A549 (cell line): ENCODE data around the gene FUCA1.

Experiments used
- CHD2 ChIP-seq: fragments of 150-350 bp; IDR thresholded peaks from 2 replicates; pipeline ENCODE4 v1.6.1; 2014; ENCODE audit warnings: low read length; ENCODE audit not compliant: partially characterized antibody
- CTCF ChIP-seq: fragments of >200 bp; sonication (Bioruptor Twin); formaldehyde crosslinking; IDR thresholded peaks from 3 replicates; pipeline ENCODE4 v1.5.1; 2016
- FOSL2 ChIP-seq, 2 experiments: fragments of 450-650 bp in 1 of 2; fragments of >200 bp in 1 of 2; sonication (Bioruptor Twin) in 1 of 2; formaldehyde crosslinking; IDR thresholded peaks; 2 replicates each; pipeline versions ENCODE4 v1.5.0 to v1.6.1; 2016 to 2020; ENCODE audit warnings: mild to moderate bottlenecking in 1 of 2, moderate library complexity in 1 of 2
- FOXS1 ChIP-seq: fragments of 250-450 bp; sonication (Bioruptor Pico); IDR thresholded peaks from 2 replicates; pipeline ENCODE4 v1.5.0; 2020; ENCODE audit warnings: mild to moderate bottlenecking, moderate library complexity
- MAZ ChIP-seq: fragments of 150-350 bp; IDR thresholded peaks from 2 replicates; pipeline ENCODE4 v1.6.1; 2014; ENCODE audit warnings: antibody characterized with exemption, low read depth, low read length, borderline replicate concordance
- MYC ChIP-seq: IDR thresholded peaks from 2 replicates; pipeline ENCODE4 v1.6.1; 2012; ENCODE audit warnings: mild to moderate bottlenecking, inconsistent platforms, low read length, improper control_type of control experiment, borderline replicate concordance
- NFE2L2 ChIP-seq: fragments of 150-350 bp; conservative IDR thresholded peaks from 2 replicates; pipeline ENCODE4 v1.6.1; 2014; ENCODE audit warnings: low read length
- POLR2A ChIP-seq: IDR thresholded peaks from 2 replicates; pipeline ENCODE4 v1.6.1; 2012; ENCODE audit warnings: mild to moderate bottlenecking, low read length
- POLR2AphosphoS2 ChIP-seq: conservative IDR thresholded peaks from 2 replicates; pipeline ENCODE4 v1.6.1; 2012; ENCODE audit warnings: low read length, improper control_type of control experiment, inconsistent platforms
- RAD21 ChIP-seq, 2 experiments: fragments of >200 bp in 1 of 2; sonication (Bioruptor Twin) in 1 of 2; formaldehyde crosslinking in 1 of 2; IDR thresholded peaks in 1 of 2; conservative IDR thresholded peaks in 1 of 2; 2 replicates in 1 of 2; 3 replicates in 1 of 2; pipeline ENCODE4 v1.6.1; 2012 to 2018; ENCODE audit warnings: inconsistent platforms in 1 of 2
- RFX5 ChIP-seq: fragments of 450-650 bp; IDR thresholded peaks from 2 replicates; pipeline ENCODE4 v1.7.1; 2014; ENCODE audit warnings: antibody characterized with exemption, mild to moderate bottlenecking, moderate library complexity
- TF ChIP-seq, protein P1 (sequence below): IDR thresholded peaks from 2 replicates; pipeline ENCODE4 v1.6.1; 2012
- TF ChIP-seq, protein P2 (sequence below): fragments of 450-650 bp; IDR thresholded peaks from 2 replicates; pipeline ENCODE4 v1.6.1; 2014; ENCODE audit warnings: antibody characterized with exemption

DNA sequence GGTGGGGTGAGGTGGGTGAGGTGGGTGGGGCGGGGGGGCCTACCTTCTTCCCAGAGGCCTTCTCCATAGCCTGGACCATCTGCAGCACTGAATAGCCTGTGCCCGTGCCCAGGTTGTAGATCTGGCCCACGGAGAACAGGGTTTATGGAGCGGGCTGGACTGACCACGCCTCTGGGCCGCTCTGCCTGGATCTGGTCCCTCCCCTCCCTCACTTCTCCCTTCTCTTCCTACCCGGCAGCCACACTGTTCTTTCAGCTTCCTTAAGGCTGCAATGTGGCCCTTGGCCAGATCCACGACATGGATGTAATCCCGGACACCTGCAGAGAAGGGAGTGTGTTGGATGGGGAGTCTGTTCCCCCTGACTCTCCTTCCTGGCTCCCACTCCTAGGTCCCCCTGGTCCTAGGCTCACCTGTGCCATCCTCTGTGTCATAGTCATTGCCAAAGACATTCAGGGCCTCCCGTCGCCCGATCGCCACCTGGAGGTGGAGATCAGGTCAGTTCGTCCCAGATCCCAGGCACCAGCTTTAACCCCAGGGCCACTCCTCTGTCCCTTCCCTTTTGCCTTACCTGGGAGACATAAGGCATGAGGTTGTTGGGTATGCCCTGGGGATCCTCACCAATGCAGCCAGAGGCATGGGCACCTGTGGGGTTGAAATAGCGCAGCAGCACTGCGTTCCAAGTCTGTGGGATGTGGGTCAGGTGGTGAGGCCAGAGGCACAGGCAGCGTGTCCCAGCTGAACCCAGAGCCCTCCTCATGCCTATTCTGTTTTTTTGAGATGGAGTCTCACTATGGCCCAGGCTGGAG, 71.4 kb downstream of the FUCA1 start:
- TF ChIP-seq CTCF (0 out of 3 replicates have a peak, but pooled peaks have one; percentile 15), NFE2L2 (no peak), RFX5 (no peak), CHD2 (no peak), RAD21 (conservative IDR thresholded peaks at IDR 0.05 in 1 of 2, IDR thresholded peaks at IDR 0.05 in 1 of 2) (0 out of 5 replicates have a peak, but pooled peaks of 1 of the 2 experiments have one; percentile 9), FOSL2 (IDR thresholded peaks at IDR 0.05) (no peak), FOSL2 (CRISPR knock-in tag; IDR thresholded peaks at IDR 0.05) (no peak), MYC (no peak), POLR2A (no peak), MAZ (no peak), FOXS1 (CRISPR knock-in tag) (no peak), POLR2AphosphoS2 (no peak)
- TF ChIP-seq, protein P1, sequence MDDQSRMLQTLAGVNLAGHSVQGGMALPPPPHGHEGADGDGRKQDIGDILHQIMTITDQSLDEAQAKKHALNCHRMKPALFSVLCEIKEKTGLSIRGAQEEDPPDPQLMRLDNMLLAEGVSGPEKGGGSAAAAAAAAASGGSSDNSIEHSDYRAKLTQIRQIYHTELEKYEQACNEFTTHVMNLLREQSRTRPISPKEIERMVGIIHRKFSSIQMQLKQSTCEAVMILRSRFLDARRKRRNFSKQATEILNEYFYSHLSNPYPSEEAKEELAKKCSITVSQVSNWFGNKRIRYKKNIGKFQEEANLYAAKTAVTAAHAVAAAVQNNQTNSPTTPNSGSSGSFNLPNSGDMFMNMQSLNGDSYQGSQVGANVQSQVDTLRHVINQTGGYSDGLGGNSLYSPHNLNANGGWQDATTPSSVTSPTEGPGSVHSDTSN = no peak
- TF ChIP-seq, protein P2, sequence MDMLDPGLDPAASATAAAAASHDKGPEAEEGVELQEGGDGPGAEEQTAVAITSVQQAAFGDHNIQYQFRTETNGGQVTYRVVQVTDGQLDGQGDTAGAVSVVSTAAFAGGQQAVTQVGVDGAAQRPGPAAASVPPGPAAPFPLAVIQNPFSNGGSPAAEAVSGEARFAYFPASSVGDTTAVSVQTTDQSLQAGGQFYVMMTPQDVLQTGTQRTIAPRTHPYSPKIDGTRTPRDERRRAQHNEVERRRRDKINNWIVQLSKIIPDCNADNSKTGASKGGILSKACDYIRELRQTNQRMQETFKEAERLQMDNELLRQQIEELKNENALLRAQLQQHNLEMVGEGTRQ = no peak
